GM18873 (cell line): ENCODE data around the gene IMPDH1.

Source experiments
- ATAC-seq: cut with Tn5 transposase; IDR thresholded peaks from one replicate; pipeline ENCODE4 v1.9.1; 2021; ENCODE audit warnings: mild to moderate bottlenecking, moderate library complexity, moderate number of reproducible peaks; ENCODE audit not compliant: unreplicated experiment, low FRiP score

Gene IMPDH1

GRCh38 chr7:128435327-128435686 lies 25.5 kb upstream of the IMPDH1 start:
- no peak for ATAC-seq

- no peak for ATAC-seq
Measured at GRCh38 chr7:128434413-128435326, 24.9 kb upstream of the IMPDH1 start.

- ATAC-seq, result no peak
Measured at GRCh38 chr7:128431754-128432153, 22.0 kb upstream of the IMPDH1 start.

- no peak for ATAC-seq
Measured at GRCh38 chr7:128431221-128431620, 21.4 kb upstream of the IMPDH1 start.

- no peak for ATAC-seq
Measured at GRCh38 chr7:128430207-128430606, 20.4 kb upstream of the IMPDH1 start.

- ATAC-seq, result no peak
Measured at GRCh38 chr7:128427289-128427891, 17.6 kb upstream of the IMPDH1 start.

GRCh38 chr7:128425850-128426249 lies 16.1 kb upstream of the IMPDH1 start:
- ATAC-seq, result no peak

GRCh38 chr7:128424686-128425275 lies 15.0 kb upstream of the IMPDH1 start:
- ATAC-seq, result no peak

GRCh38 chr7:128422842-128423241 lies 13.1 kb upstream of the IMPDH1 start:
- ATAC-seq, result no peak

GRCh38 chr7:128422037-128422436 lies 12.3 kb upstream of the IMPDH1 start:
- no peak for ATAC-seq

GRCh38 chr7:128421384-128421783 lies 11.6 kb upstream of the IMPDH1 start:
- no peak for ATAC-seq

GRCh38 chr7:128420773-128421172 lies 11.0 kb upstream of the IMPDH1 start:
- ATAC-seq, result no peak

GRCh38 chr7:128419257-128419656 lies 9.5 kb upstream of the IMPDH1 start:
- no peak for ATAC-seq

- ATAC-seq, result no peak
Measured at GRCh38 chr7:128417071-128417470, 7.3 kb upstream of the IMPDH1 start.

GRCh38 chr7:128415217-128415785 lies 5.5 kb upstream of the IMPDH1 start:
- no peak for ATAC-seq

- peak; percentile 10 for ATAC-seq
Measured at GRCh38 chr7:128410451-128410753, 620 bp upstream of the IMPDH1 start.

- ATAC-seq, result no peak
Measured at GRCh38 chr7:128408709-128409595, 830 bp downstream of the IMPDH1 start.

GRCh38 chr7:128407751-128408708 lies 1.8 kb downstream of the IMPDH1 start:
- no peak for ATAC-seq

GRCh38 chr7:128407233-128407589 lies 2.6 kb downstream of the IMPDH1 start:
- no peak for ATAC-seq
